Panc1 (cell line): ENCODE data around the gene NDNF. TPM values are rescaled to one million over a fixed set of nuclear protein-coding genes. Genes with fewer than 3 reads are reported as not detected.

ENCODE experiments used
- ATAC-seq: fragments of 200-7000 bp; cut with Tn5 transposase; 2 replicates; pipeline ENCODE4 v1.9.1; 2020; ENCODE audit warnings: mild to moderate bottlenecking, moderate library complexity
- BruUV-seq: library from RNA; stranded (reverse); fragments of 400-500 nt; replicated peaks from 2 replicates; lab custom pipeline; 2021; lab: Mats Ljungman, UMichigan
- CTCF ChIA-PET: fragments of 300-600 bp; sonication (Branson Sonifier 250); formaldehyde crosslinking; loops from one replicate; lab custom pipeline; 2022; ENCODE audit warnings: antibody characterized with exemption; lab: Charles Lee
- POLR2A ChIA-PET: fragments of 300-600 bp; sonication (Branson Sonifier 250); formaldehyde crosslinking; loops from one replicate; lab custom pipeline; 2022; ENCODE audit warnings: antibody characterized with exemption; lab: Charles Lee
- DNase-seq: peaks from one replicate; pipeline ENCODE4 v3.0.0-alpha.2; 2010; ENCODE audit warnings: low read depth, low spot score
- H3K27ac ChIP-seq: 2 replicates; pipeline ENCODE4 v1.5.1; 2011; ENCODE audit warnings: mild to moderate bottlenecking, low read length, inconsistent platforms
- H3K27me3 ChIP-seq: fragments of 200-500 bp; sonication (Bioruptor generic); 2 replicates; pipeline ENCODE4 v1.6.0; 2014; ENCODE audit warnings: low read length, inconsistent platforms; ENCODE audit not compliant: control insufficient read depth, insufficient read depth
- H3K36me3 ChIP-seq: fragments of 200-500 bp; sonication (Bioruptor generic); 2 replicates; pipeline ENCODE4 v1.5.1; 2014; ENCODE audit warnings: inconsistent platforms, mild to moderate bottlenecking, low read length, moderate library complexity; ENCODE audit not compliant: control insufficient read depth, insufficient read depth
- H3K4me1 ChIP-seq: 2 replicates; pipeline ENCODE4 v1.5.1; 2011; ENCODE audit warnings: inconsistent platforms, mild to moderate bottlenecking, low read length, moderate library complexity; ENCODE audit not compliant: control insufficient read depth, insufficient read depth
- H3K4me3 ChIP-seq, 2 experiments: 2 replicates each; pipeline ENCODE4 v1.5.1; 2011 to 2012; ENCODE audit warnings: low read depth in 2 of 2, low read length in 2 of 2, mild to moderate bottlenecking in 2 of 2, inconsistent platforms in 1 of 2, moderate library complexity in 1 of 2
- H3K9me3 ChIP-seq: fragments of 200-500 bp; sonication (Bioruptor generic); 2 replicates; pipeline ENCODE4 v1.5.1; 2014; ENCODE audit warnings: low read depth, mild to moderate bottlenecking, inconsistent platforms, low read length, moderate library complexity; ENCODE audit not compliant: control insufficient read depth, insufficient read depth
- POLR2AphosphoS5 ChIP-seq: IDR thresholded peaks from 2 replicates; pipeline ENCODE4 v1.6.1; 2012; ENCODE audit warnings: mild to moderate bottlenecking, low read depth, low read length, moderate library complexity
- SIN3A ChIP-seq: IDR thresholded peaks from 2 replicates; pipeline ENCODE4 v1.6.1; 2012; ENCODE audit warnings: low read depth, mild to moderate bottlenecking, low read length, moderate library complexity, borderline replicate concordance; ENCODE audit not compliant: insufficient read depth
- TCF7L2 ChIP-seq: IDR thresholded peaks from 2 replicates; pipeline ENCODE4 v1.6.1; 2011; ENCODE audit warnings: mild to moderate bottlenecking, low read depth, low read length, inconsistent platforms
- in situ Hi-C: cut with HindIII; loops from 2 replicates; pipeline ENCODE4 v1.10.0; 2016; ENCODE audit warnings: low sequenced_read_pairs, low pct_unique_long_range_greater_than_20kb
- intact Hi-C: fragments of 100-400 bp; cut with micrococcal nuclease; formaldehyde crosslinking; loops from one replicate; pipeline ENCODE4 v1.10.0; 2022; ENCODE audit not compliant: unreplicated experiment
- total RNA-seq: library from RNA; stranded (reverse); gene quantifications from one replicate; pipeline ENCODE4 v1.2.1, GENCODE V29; 2021; ENCODE audit not compliant: unreplicated experiment
- TF ChIP-seq, protein P1 (sequence below), 2 experiments: IDR thresholded peaks; 2 replicates each; pipeline ENCODE4 v1.6.1; 2011 to 2012; ENCODE audit warnings: low read depth in 2 of 2, control low read depth in 1 of 2, low read length in 1 of 2, mild to moderate bottlenecking in 1 of 2, moderate library complexity in 1 of 2; ENCODE audit not compliant: insufficient read depth in 1 of 2
- TF ChIP-seq, protein P2 (sequence below): fragments of 450-650 bp; IDR thresholded peaks from 2 replicates; pipeline ENCODE4 v1.5.1; 2017; ENCODE audit warnings: mild to moderate bottlenecking

NDNF gene
- total RNA-seq, 1 experiment from 2014 or later = 0.10 TPM

DNA sequence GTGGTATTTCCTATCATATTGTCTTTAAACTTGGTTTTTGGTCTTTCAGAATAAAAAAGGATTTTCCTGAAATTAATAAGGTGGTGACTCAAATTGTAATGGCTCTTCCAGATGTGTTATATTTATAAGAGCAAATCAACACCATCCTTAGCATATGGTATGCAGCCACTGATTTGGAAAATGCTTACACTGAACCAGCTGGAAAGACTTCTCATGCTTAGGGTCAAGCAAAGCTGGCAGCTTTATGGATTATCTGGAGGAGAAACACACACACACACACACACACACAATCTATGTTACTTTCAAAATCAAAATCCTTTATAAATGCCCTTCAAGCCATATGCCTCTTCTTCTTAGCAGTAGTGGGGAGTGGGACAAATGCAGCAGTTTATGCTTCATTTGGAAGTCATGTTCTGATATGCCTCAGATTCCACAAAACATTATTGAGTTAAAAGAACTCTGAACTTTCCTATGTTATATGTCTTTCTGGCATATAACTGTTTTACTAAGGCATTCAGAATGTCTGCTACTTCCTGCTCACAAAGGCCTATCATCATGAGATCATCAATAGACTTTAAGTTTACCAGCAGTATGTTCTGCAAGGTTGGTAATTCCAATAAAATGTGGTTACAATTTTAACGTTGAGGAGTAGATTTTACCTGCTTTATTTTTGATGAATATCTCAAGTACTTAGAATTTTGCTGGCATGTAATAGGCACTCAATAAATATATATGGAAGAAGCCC, 76.9 kb downstream of the NDNF start:
- Histone ChIP-seq H3K4me3 (no peak overlapping the region), H3K9me3 (no peaks in the 10 kb centered on the region), H3K4me1 (no peaks in the 10 kb centered on the region), H3K27ac (no peak overlapping the region), H3K36me3 (no peaks in the 10 kb centered on the region), H3K27me3 (no peaks in the 10 kb centered on the region)
- POLR2A ChIA-PET = no interaction called here
- CTCF ChIA-PET = no interaction called here
- TF ChIP-seq, protein P1, sequence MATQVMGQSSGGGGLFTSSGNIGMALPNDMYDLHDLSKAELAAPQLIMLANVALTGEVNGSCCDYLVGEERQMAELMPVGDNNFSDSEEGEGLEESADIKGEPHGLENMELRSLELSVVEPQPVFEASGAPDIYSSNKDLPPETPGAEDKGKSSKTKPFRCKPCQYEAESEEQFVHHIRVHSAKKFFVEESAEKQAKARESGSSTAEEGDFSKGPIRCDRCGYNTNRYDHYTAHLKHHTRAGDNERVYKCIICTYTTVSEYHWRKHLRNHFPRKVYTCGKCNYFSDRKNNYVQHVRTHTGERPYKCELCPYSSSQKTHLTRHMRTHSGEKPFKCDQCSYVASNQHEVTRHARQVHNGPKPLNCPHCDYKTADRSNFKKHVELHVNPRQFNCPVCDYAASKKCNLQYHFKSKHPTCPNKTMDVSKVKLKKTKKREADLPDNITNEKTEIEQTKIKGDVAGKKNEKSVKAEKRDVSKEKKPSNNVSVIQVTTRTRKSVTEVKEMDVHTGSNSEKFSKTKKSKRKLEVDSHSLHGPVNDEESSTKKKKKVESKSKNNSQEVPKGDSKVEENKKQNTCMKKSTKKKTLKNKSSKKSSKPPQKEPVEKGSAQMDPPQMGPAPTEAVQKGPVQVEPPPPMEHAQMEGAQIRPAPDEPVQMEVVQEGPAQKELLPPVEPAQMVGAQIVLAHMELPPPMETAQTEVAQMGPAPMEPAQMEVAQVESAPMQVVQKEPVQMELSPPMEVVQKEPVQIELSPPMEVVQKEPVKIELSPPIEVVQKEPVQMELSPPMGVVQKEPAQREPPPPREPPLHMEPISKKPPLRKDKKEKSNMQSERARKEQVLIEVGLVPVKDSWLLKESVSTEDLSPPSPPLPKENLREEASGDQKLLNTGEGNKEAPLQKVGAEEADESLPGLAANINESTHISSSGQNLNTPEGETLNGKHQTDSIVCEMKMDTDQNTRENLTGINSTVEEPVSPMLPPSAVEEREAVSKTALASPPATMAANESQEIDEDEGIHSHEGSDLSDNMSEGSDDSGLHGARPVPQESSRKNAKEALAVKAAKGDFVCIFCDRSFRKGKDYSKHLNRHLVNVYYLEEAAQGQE (IDR thresholded peaks at IDR 0.05; ENCODE audit: insufficient read depth in 1 of 2, low read depth in 2 of 2, low read length in 1 of 2) = no peak
- TF ChIP-seq, protein P2, sequence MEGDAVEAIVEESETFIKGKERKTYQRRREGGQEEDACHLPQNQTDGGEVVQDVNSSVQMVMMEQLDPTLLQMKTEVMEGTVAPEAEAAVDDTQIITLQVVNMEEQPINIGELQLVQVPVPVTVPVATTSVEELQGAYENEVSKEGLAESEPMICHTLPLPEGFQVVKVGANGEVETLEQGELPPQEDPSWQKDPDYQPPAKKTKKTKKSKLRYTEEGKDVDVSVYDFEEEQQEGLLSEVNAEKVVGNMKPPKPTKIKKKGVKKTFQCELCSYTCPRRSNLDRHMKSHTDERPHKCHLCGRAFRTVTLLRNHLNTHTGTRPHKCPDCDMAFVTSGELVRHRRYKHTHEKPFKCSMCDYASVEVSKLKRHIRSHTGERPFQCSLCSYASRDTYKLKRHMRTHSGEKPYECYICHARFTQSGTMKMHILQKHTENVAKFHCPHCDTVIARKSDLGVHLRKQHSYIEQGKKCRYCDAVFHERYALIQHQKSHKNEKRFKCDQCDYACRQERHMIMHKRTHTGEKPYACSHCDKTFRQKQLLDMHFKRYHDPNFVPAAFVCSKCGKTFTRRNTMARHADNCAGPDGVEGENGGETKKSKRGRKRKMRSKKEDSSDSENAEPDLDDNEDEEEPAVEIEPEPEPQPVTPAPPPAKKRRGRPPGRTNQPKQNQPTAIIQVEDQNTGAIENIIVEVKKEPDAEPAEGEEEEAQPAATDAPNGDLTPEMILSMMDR = no peak
- no peak for TF ChIP-seq TCF7L2
- no peak for TF ChIP-seq POLR2AphosphoS5
- TF ChIP-seq SIN3A = no peak
- ATAC-seq = no peak
- intact Hi-C loops (no loop called here), in situ Hi-C loops (no loop called here)
- no peak for DNase-seq
- no TSS peak for BruUV-seq

DNA sequence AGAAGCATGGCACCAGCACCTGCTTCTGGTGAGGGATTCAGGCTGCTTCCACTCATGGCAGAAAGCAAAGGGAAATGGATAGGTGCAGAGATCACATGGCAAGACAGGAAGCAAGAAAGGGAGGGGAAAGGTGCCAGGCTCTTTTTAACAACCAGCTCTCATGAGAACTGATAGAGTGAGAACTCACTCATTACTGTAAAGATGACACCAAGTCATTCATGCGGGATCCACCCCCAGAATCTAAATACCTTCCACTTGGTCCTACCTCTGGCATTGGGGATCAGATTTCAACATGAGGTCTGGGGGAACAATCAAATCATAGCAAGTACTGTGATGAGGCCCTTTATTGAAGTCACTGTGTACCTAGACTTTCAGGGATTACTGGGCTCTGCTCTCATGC, 77.8 kb downstream of the NDNF start:
- no peak overlapping the region for H3K27ac ChIP-seq
- TF ChIP-seq, protein P2 = no peak
- no peak for TF ChIP-seq SIN3A
- TF ChIP-seq, protein P1 (IDR thresholded peaks at IDR 0.05; ENCODE audit: insufficient read depth in 1 of 2, low read depth in 2 of 2, low read length in 1 of 2) = no peak
- no peaks in the 10 kb centered on the region for H3K36me3 ChIP-seq
- ChIA-PET CTCF (no interaction called here), POLR2A (no interaction called here)
- no peaks in the 10 kb centered on the region for H3K27me3 ChIP-seq
- H3K4me3 ChIP-seq = no peak overlapping the region
- BruUV-seq = no TSS peak
- ATAC-seq (no peak), DNase-seq (no peak)
- in situ Hi-C loops = no loop called here
- no peaks in the 10 kb centered on the region for H3K4me1 ChIP-seq
- no peaks in the 10 kb centered on the region for H3K9me3 ChIP-seq
- intact Hi-C loops = no loop called here
